ENCODE data around the gene LRRC26. TPM values are rescaled to one million over a fixed set of nuclear protein-coding genes. Genes with fewer than 3 reads are reported as not detected.
A peak's percentile ranks its signal among the peaks of the same experiment; 100 is the strongest.

Gene LRRC26
- total RNA-seq: not detected

DNA sequence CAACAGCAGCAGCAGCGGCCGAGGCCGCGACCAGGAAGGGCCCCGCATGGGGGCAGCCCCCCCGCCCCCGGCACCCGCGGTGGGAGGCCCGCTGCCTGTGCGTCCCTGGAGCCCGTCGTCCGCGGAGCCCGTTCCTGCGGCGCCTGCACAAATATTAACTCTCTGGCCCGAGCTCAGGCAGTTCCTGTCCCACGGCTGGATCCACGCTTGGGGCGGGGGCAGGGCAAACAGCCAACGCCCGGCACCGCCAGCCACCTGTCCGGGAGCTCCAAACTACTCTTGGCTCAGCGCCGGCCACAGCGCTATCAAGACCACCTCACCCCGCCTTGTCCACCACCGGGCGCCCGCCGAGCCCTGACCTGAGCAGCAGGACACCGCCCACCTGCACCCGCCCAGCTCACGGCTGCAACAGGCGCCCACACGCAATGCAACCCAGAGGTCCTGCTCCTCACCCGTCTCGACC, at the start of gene LRRC26:
Gene LRRC26, minus strand, starts transcription at position 156 of the 463 bp plus-strand sequence. Its CDS starts 108 bp downstream, at position 48.
- H3K27me3 Mint-ChIP-seq: peaks cover 45% of the 10 kb centered on the region
- CTCF ChIA-PET: interaction anchor here (0.6 kb wide), 1 partner anchor 35 kb away, joined by 4 read pairs; no protein-coding TSS in a partner anchor
- peak within 1 kb of the TSS; percentile 56 for H3K4me3 Mint-ChIP-seq
- no peak within 1 kb of the TSS for H3K27ac Mint-ChIP-seq
- peaks cover 3% of the 10 kb centered on the region for H3K4me1 Mint-ChIP-seq
- DNase-seq: no peak
- POLR2A ChIA-PET: interaction anchor here (0.8 to 0.9 kb wide), 2 partner anchors 18 to 501 kb away, joined by 3 read pairs; partner anchors contain the start of genes ANAPC2 and SSNA1
- H3K36me3 Mint-ChIP-seq (ENCODE audit: low read depth): no peaks in the 10 kb centered on the region
- H3K9me3 Mint-ChIP-seq: no peaks in the 10 kb centered on the region

DNA sequence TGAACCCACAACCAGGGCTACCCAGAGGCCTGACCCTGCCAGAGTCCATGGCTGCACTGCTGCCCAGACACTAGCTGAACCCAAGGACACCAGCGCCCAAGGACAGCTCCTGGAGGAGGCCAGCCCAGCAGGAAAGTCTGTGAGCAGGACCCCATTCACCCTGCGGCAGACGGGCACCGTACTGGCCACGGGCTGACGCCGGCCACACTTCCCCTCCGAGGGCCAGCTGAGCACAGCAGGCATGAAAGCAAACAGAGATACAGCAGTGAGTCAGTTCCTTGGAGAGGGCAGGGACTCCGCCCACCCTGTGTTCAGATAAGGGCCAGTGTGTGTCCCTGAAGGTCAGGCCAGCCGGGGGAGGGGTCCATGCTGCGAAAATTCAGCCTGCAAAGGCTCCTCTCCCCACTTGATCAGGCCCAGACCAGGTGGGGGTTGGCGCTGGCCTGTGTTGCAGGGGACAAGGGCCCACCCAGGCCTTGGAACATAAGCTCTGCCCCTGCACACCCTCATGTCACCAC, 49.0 kb upstream of the LRRC26 start:
- Mint-ChIP-seq H3K27me3 (no peaks in the 10 kb centered on the region), H3K36me3 (ENCODE audit: low read depth) (no peaks in the 10 kb centered on the region), H3K4me3 (no peak overlapping the region), H3K9me3 (no peaks in the 10 kb centered on the region), H3K27ac (no peak overlapping the region), H3K4me1 (peaks cover 6% of the 10 kb centered on the region)
- DNase-seq: no peak
- ChIA-PET CTCF (interaction anchor here (0.7 kb wide), 2 partner anchors 96 to 316 kb away, joined by 5 read pairs; no protein-coding TSS in a partner anchor), POLR2A (interaction anchor here (1.2 to 8.2 kb wide), 3 partner anchors 12 to 30 kb away, joined by 3 to 97 read pairs (median 4); partner anchors contain the start of genes NDOR1, TMEM203 and TUBB4B)

DNA sequence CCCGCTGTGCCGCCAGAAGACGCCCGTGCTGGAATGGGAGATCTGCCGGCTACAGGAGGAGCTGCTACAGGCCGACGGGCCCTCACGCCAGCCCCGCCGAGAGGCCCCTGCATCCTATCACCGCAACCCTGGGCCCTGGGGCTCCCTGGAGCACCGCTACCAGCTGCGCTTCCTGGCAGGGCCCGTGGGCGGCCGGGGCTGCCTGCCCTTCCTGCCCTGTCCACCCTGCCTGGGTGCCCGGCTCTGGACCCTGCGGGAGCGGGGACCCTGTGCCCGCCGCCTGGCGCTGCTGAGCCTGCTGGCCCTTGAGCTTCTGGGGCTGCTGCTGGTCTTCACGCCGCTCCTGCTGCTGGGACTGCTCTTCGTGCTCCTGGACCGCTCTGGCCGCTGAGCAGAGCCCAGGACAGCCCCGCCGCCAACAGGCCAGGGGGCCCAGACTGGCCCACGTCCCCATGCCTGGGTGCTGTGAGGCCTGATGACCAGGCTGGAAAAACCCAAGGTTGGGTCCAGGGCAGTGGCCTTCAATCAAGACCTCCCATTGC, 48.4 kb upstream of the LRRC26 start:
- Mint-ChIP-seq H3K36me3 (ENCODE audit: low read depth) (no peaks in the 10 kb centered on the region), H3K4me1 (peaks cover 6% of the 10 kb centered on the region), H3K27me3 (no peaks in the 10 kb centered on the region), H3K4me3 (no peak overlapping the region), H3K9me3 (no peaks in the 10 kb centered on the region), H3K27ac (no peak overlapping the region)
- no peak for DNase-seq
- CTCF ChIA-PET: no interaction called here
- POLR2A ChIA-PET: interaction anchor here (1.2 to 8.2 kb wide), 3 partner anchors 11 to 24 kb away, joined by 3 to 97 read pairs (median 4); partner anchors contain the start of genes NDOR1, TMEM203 and TUBB4B

DNA sequence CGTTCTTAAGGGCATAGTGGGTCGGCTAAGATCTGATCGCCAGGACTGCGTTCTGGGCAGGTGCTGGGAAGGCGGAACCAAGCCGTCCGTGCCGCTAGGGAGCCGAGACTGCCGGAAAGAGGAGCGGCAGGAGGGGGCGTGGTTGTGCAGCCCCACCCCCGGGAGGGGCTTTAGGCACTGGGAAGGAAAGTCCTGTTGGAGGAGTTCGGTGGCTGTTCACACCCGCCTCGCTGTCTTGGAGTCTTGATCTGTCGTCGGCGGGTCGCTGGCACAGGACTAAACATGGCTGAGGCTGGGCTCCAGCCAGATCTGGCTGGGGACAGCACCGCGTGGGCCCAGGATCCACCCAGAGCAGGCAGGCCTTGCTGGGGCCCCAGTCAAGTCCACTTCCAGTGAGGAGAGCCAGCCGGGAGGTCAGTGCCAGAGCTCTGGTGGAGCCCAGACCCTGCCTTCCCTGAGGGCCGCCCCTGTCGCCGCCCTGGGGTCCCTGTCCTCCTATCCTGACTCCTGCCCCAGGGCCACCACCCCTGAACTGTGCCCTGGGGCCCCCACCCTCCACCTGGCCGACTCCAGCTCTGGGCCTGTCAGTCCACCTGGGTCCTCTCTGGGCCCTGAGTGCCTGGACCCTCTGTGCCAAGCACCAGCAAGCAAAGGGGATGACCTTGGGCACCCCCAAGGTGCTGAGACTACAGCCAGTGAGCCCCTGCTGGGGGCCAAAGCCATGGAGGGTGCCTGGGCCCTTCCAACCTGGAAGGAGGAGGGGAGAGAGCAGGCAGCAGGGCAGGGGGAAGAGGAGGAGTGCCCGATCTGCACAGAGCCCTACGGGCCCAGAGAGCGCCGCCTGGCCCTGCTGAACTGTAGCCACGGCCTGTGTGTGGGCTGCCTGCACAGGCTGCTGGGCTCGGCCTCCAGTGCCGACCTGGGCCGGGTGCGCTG, 47.7 kb upstream of the LRRC26 start:
- no peak for DNase-seq
- H3K27me3 Mint-ChIP-seq: no peaks in the 10 kb centered on the region
- no peaks in the 10 kb centered on the region for H3K9me3 Mint-ChIP-seq
- POLR2A ChIA-PET: interaction anchor here (1.6 to 8.2 kb wide), 2 partner anchors 10 to 25 kb away, joined by 3 to 97 read pairs; partner anchors contain the start of genes NDOR1 and TMEM203
- no peak overlapping the region for H3K27ac Mint-ChIP-seq
- CTCF ChIA-PET: interaction anchor here (1.3 kb wide), 1 partner anchor 19 kb away, joined by 3 read pairs; no protein-coding TSS in a partner anchor
- H3K4me1 Mint-ChIP-seq: peaks cover 1% of the 10 kb centered on the region
- H3K4me3 Mint-ChIP-seq: no peak overlapping the region
- H3K36me3 Mint-ChIP-seq (ENCODE audit: low read depth): peaks cover 3% of the 10 kb centered on the region

DNA sequence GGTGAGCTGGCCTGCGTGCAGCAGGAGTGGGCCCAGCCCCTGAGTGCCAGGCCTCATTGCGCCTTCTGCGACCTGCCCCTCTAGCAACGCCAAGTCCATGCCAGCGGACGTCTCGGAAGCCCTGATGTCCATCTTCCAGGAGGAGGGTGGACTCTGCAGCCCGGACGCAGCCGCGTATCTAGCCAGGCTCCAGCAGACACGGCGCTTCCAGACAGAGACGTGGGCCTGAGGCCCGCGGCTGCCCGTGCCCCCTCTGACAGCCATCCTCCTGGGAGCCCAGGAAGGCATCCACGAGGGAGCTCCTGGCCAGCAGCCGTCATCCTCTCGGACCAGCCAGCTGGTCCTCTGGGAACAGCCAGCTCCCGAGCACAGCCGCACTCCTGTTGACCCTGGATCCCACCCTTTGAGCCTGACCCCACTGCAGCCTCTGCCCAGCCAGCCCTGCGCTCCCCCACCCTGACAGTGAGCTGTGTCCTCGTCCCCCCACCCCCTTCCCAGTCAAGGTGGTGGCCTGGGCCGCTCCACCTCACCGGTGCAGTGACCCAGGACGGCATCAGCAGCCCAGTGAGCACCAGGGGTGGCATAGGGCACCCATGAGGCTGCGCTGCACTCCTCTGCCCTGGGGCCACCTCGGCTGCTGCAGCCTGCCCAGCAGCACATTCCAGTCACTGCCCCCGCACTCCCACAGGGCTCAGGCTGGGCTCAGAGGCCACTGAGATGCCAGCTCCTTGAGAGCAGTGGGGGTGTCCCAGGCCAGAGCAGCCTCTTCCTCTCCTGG, 46.5 kb upstream of the LRRC26 start:
- H3K4me1 Mint-ChIP-seq: peaks cover 1% of the 10 kb centered on the region
- no peaks in the 10 kb centered on the region for H3K9me3 Mint-ChIP-seq
- DNase-seq: no peak
- CTCF ChIA-PET: interaction anchor here (1.3 kb wide), 1 partner anchor 20 kb away, joined by 3 read pairs; no protein-coding TSS in a partner anchor
- peaks cover 3% of the 10 kb centered on the region for H3K36me3 Mint-ChIP-seq (ENCODE audit: low read depth)
- no peak overlapping the region for H3K4me3 Mint-ChIP-seq
- POLR2A ChIA-PET: interaction anchor here (1.3 to 1.6 kb wide), 2 partner anchors 16 to 26 kb away, joined by 3 to 4 read pairs; partner anchors contain the start of gene TPRN
- H3K27me3 Mint-ChIP-seq: no peaks in the 10 kb centered on the region
- H3K27ac Mint-ChIP-seq: no peak overlapping the region

DNA sequence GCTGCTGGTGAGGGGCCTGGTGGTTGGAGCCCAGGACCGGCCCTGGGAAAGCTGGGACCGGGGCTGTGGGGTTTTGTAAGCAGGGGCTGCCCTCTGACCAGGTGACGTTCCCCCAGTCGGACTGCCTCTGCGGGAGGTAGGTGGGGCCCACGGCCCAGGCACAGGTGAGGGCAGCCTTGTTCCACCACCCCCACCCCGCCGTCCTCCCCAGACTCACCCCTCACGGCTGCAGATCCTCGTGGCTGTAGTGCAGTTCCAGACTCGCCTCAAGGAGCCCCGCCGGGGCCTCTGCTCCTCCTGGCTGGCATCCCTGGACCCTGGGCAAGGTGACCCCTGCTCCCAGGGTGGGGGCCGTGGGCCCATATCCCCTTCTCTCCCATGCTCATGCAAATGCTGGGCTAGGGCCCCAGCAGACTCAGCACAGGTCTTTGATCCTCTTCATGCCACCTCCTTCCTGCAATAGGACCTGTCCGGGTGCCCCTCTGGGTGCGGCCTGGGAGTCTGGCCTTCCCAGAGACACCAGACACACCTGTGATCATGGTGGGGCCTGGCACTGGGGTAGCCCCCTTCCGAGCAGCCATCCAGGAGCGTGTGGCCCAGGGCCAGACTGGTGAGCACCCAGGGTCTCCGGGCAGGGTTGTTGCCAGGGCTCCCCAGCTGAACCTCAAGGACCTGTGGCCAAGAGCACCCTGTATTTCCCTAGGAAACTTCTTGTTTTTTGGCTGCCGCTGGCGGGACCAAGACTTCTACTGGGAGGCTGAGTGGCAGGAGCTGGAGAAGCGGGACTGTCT, 45.5 kb upstream of the LRRC26 start:
- H3K36me3 Mint-ChIP-seq (ENCODE audit: low read depth): peaks cover 6% of the 10 kb centered on the region
- ChIA-PET CTCF (interaction anchor here (1.6 kb wide), 1 partner anchor 21 kb away, joined by 3 read pairs; no protein-coding TSS in a partner anchor), POLR2A (interaction anchor here (0.7 to 1.4 kb wide), 3 partner anchors 8 to 15 kb away, joined by 3 to 4 read pairs (median 4); partner anchors contain the start of gene TPRN)
- peaks cover 1% of the 10 kb centered on the region for H3K4me1 Mint-ChIP-seq
- DNase-seq: no peak
- no peaks in the 10 kb centered on the region for H3K27me3 Mint-ChIP-seq
- no peak overlapping the region for H3K4me3 Mint-ChIP-seq
- no peaks in the 10 kb centered on the region for H3K9me3 Mint-ChIP-seq
- no peak overlapping the region for H3K27ac Mint-ChIP-seq

GRCh38 chr9:137214620-137215019, 44.8 kb upstream of the LRRC26 start:
- ChIA-PET CTCF (interaction anchor here (1.6 kb wide), 1 partner anchor 22 kb away, joined by 3 read pairs; no protein-coding TSS in a partner anchor), POLR2A (interaction anchor here (0.7 to 1.4 kb wide), 2 partner anchors 9 to 10 kb away, joined by 3 to 4 read pairs; no protein-coding TSS in a partner anchor)
- H3K36me3 Mint-ChIP-seq (ENCODE audit: low read depth): peaks cover 6% of the 10 kb centered on the region
- no peak overlapping the region for H3K4me3 Mint-ChIP-seq
- no peak for DNase-seq
- no peaks in the 10 kb centered on the region for H3K27me3 Mint-ChIP-seq
- H3K9me3 Mint-ChIP-seq: no peaks in the 10 kb centered on the region
- H3K4me1 Mint-ChIP-seq: peaks cover 1% of the 10 kb centered on the region
- no peak overlapping the region for H3K27ac Mint-ChIP-seq

DNA sequence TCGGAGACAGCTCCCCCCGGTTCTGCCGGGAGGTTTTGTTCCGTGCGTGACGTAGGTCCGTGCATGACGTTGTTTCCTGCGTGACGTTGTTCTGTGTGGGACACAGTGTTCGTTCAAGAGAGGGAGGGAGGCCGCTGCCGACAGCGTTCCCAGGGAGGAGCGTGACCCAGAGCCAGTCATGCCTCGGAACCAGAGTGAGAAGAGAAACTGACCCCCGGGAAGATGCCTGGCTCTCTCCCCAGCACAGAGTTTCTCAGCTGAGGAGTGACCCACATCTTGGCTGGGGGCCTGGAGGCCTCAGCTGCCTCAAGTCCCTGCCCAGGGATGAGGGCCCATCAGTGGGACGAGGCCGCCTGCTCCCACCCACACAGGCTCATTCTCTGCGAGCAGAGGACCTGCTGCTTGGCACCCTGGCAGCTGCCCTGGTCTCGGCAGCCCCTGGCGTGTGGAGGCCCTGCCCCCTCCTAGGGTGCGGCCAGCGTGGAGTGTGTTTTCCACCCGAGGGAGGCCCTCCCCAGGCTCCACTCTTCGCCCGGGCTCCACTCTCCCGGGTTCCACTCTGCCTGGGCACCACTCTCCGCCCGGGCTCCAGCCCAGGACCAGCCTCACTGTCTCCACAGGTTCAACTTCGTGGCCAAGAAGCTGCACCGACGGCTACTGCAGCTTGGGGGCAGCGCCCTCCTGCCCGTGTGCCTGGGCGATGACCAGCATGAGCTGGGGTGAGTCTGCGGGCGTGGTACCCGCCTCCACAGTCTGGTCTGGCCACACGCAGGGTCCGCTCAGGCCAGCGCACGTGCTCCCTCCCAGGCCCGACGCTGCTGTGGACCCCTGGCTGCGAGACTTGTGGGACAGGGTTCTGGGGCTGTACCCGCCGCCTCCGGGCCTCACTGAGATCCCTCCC, 43.6 kb upstream of the LRRC26 start:
- H3K27me3 Mint-ChIP-seq: no peaks in the 10 kb centered on the region

GRCh38 chr9:137212520-137212919, 42.7 kb upstream of the LRRC26 start:
- ChIA-PET CTCF (no interaction called here), POLR2A (interaction anchor here (0.7 kb wide), 1 partner anchor 10 kb away, joined by 4 read pairs; the partner anchor contains the start of gene RNF208)
- Mint-ChIP-seq H3K4me3 (no peak overlapping the region), H3K4me1 (peaks cover 7% of the 10 kb centered on the region), H3K9me3 (no peaks in the 10 kb centered on the region), H3K27me3 (no peaks in the 10 kb centered on the region), H3K36me3 (ENCODE audit: low read depth) (peaks cover 13% of the 10 kb centered on the region), H3K27ac (no peak overlapping the region)
- no peak for DNase-seq

More for the DNA sequence above, 43.6 kb upstream of the LRRC26 start:
- H3K9me3 Mint-ChIP-seq: no peaks in the 10 kb centered on the region
- ChIA-PET CTCF (no interaction called here), POLR2A (interaction anchor here (0.7 to 1.4 kb wide), 2 partner anchors 9 kb away, joined by 4 read pairs; partner anchors contain the start of gene RNF208)
- peaks cover 5% of the 10 kb centered on the region for H3K4me1 Mint-ChIP-seq
- H3K4me3 Mint-ChIP-seq: no peak overlapping the region
- DNase-seq: no peak
- H3K27ac Mint-ChIP-seq: no peak overlapping the region
- H3K36me3 Mint-ChIP-seq (ENCODE audit: low read depth): peaks cover 9% of the 10 kb centered on the region

DNA sequence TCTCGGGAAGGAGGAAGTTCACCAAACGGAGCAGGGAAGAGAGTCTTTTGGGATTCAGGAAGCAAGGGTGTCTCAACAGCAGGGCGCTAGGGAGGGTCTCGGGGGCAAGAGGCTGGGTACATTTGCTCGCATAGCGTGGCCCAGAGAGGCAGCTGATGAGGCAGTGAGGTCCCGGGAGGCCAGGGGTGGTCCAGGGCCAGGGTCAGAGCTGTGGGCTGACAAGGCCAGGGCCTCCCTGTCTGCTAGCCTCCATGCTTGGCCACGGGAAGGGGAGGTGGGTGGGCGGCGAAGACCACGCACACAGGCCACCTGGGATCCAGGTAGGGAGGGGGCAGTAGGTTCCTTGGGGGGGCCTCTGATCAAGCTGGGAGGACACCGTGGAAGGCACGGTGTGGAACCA, 41.7 kb upstream of the LRRC26 start:
- Mint-ChIP-seq H3K4me3 (no peak overlapping the region), H3K27ac (no peak overlapping the region), H3K9me3 (no peaks in the 10 kb centered on the region), H3K27me3 (no peaks in the 10 kb centered on the region), H3K36me3 (ENCODE audit: low read depth) (peaks cover 23% of the 10 kb centered on the region), H3K4me1 (peaks cover 17% of the 10 kb centered on the region)
- DNase-seq: no peak
- ChIA-PET POLR2A (no interaction called here), CTCF (no interaction called here)
